Mesendoderm (in vitro differentiated cells): ENCODE measurements around the gene KDM7A.
"Not testable (repeated sequence)": the region's sequence is repeated elsewhere in the genome, so short reads cannot be mapped to it uniquely, and the experiment has no call there.

Source experiments
- DNase-seq: peaks from one replicate; pipeline ENCODE4 v3.0.0; 2013
- H2AK5ac ChIP-seq: 2 replicates; pipeline ENCODE4 v1.6.1; 2013; ENCODE audit warnings: low read length, inconsistent platforms
- H2BK120ac ChIP-seq: 2 replicates; pipeline ENCODE4 v1.6.1; 2013; ENCODE audit warnings: low read depth, mild to moderate bottlenecking, low read length, moderate library complexity, mixed read lengths
- H2BK15ac ChIP-seq: replicated peaks from 2 replicates; pipeline ENCODE4 v1.6.1; 2013; ENCODE audit warnings: low read depth, mild to moderate bottlenecking, moderate library complexity
- H2BK5ac ChIP-seq: 2 replicates; pipeline ENCODE4 v1.6.1; 2013; ENCODE audit warnings: low read length, inconsistent platforms
- H3K18ac ChIP-seq: 2 replicates; pipeline ENCODE4 v1.6.1; 2013; ENCODE audit warnings: mild to moderate bottlenecking, low read length, mixed read lengths
- H3K23ac ChIP-seq: one replicate; pipeline ENCODE4 v1.6.1; 2013; ENCODE audit warnings: low read length
- H3K27ac ChIP-seq: 2 replicates; pipeline ENCODE4 v1.5.1; 2013; ENCODE audit warnings: low read depth, mild to moderate bottlenecking, inconsistent platforms, low read length, moderate library complexity
- H3K27me3 ChIP-seq: 2 replicates; pipeline ENCODE4 v1.6.1; 2013; ENCODE audit warnings: low read length, control low read depth, mild to moderate bottlenecking, inconsistent platforms; ENCODE audit not compliant: insufficient read depth, poor library complexity
- H3K36me3 ChIP-seq: 2 replicates; pipeline ENCODE4 v1.6.1; 2013; ENCODE audit warnings: low read length, inconsistent platforms; ENCODE audit not compliant: control insufficient read depth, insufficient read depth
- H3K4ac ChIP-seq: one replicate; pipeline ENCODE4 v1.6.1; 2013; ENCODE audit warnings: low read depth, mild to moderate bottlenecking, low read length, moderate library complexity
- H3K4me1 ChIP-seq: 2 replicates; pipeline ENCODE4 v1.6.1; 2013; ENCODE audit warnings: low read depth, low read length, inconsistent platforms; ENCODE audit not compliant: control insufficient read depth
- H3K4me2 ChIP-seq: 2 replicates; pipeline ENCODE4 v1.6.1; 2013; ENCODE audit warnings: low read length
- H3K4me3 ChIP-seq: 2 replicates; pipeline ENCODE4 v1.5.1; 2013; ENCODE audit warnings: mild to moderate bottlenecking, low read length
- H3K56ac ChIP-seq: one replicate; pipeline ENCODE4 v1.6.1; 2013; ENCODE audit warnings: low read length
- H3K79me1 ChIP-seq: 2 replicates; pipeline ENCODE4 v1.6.1; 2013; ENCODE audit warnings: low read length, inconsistent platforms
- H3K79me2 ChIP-seq: 2 replicates; pipeline ENCODE4 v1.6.1; 2013; ENCODE audit warnings: mild to moderate bottlenecking, low read length; ENCODE audit not compliant: control insufficient read depth, insufficient read depth
- H3K9ac ChIP-seq: 2 replicates; pipeline ENCODE4 v1.6.1; 2013; ENCODE audit warnings: low read length, inconsistent platforms
- H4K5ac ChIP-seq: one replicate; pipeline ENCODE4 v1.6.1; 2013; ENCODE audit warnings: low read length
- H4K8ac ChIP-seq: one replicate; pipeline ENCODE4 v1.6.1; 2013; ENCODE audit warnings: low read depth, mild to moderate bottlenecking, control low read depth, low read length, moderate library complexity
- WGBS: extraction: QIAGEN DNeasy Blood & Tissue Kit; methylation state at CpG from one replicate; pipeline ENCODE4 v1.1.7; 2013; ENCODE audit warnings: low lambda C conversion rate, missing lambda C conversion rate; ENCODE audit not compliant: insufficient coverage; ENCODE audit errors: extremely low coverage; 5-methylcytosine and 5-hydroxymethylcytosine counted together

Gene KDM7A

DNA sequence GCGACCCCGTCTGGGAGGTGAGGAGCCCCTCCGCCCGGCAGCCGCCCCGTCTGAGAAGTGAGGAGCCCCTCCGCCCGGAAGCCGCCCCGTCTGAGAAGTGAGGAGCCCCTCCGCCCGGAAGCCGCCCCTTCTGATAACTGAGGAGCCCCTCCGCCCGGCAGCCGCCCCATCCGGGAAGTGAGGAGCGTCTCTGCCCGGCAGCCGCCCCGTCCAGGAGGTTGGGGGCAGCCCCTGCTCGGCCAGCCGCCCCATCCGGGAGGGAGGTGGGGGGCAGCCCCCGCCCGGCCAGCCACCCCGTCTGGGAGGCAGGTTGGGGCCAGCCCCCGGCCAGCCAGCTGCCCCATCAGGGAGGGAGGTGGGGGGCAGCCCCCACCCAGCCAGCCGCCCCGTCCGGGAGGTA, 62.0 kb downstream of the KDM7A start:
- H3K23ac ChIP-seq, H2BK15ac ChIP-seq, H3K36me3 ChIP-seq, H2BK120ac ChIP-seq, H4K8ac ChIP-seq, H3K4ac ChIP-seq, H3K18ac ChIP-seq, H2BK5ac ChIP-seq, H4K5ac ChIP-seq, DNase-seq, H3K9ac ChIP-seq, H3K56ac ChIP-seq, H3K27ac ChIP-seq, H2AK5ac ChIP-seq, H3K4me2 ChIP-seq, H3K79me2 ChIP-seq, H3K27me3 ChIP-seq, H3K79me1 ChIP-seq, H3K4me1 ChIP-seq, H3K4me3 ChIP-seq: not testable (repeated sequence)
- WGBS = no CpG with 5 or more reads among the region's 31 CpGs

GRCh38 chr7:140108777-140109176, 68.0 kb downstream of the KDM7A start:
- not testable (repeated sequence) for H3K18ac ChIP-seq, H4K5ac ChIP-seq, DNase-seq, H3K79me2 ChIP-seq, H2BK15ac ChIP-seq, H3K4me3 ChIP-seq, H3K23ac ChIP-seq, H3K4ac ChIP-seq, H4K8ac ChIP-seq, H2BK120ac ChIP-seq, H3K4me1 ChIP-seq, H2AK5ac ChIP-seq, H3K4me2 ChIP-seq, H3K27ac ChIP-seq, H3K36me3 ChIP-seq, H2BK5ac ChIP-seq, H3K79me1 ChIP-seq, H3K9ac ChIP-seq, H3K56ac ChIP-seq, H3K27me3 ChIP-seq
- no CpG with 5 or more reads among the region's 8 CpGs for WGBS

- H3K4me1 ChIP-seq = no peaks in the 10 kb centered on the region
- H3K79me1 ChIP-seq = no peaks in the 10 kb centered on the region
- H3K27me3 ChIP-seq = no peaks in the 10 kb centered on the region
- H3K4ac ChIP-seq = no peak overlapping the region
- no peak overlapping the region for H3K4me3 ChIP-seq
- H3K18ac ChIP-seq = no peak overlapping the region
- no peak overlapping the region for H2AK5ac ChIP-seq
- DNase-seq = no peak
- peaks cover 2% of the 10 kb centered on the region for H3K36me3 ChIP-seq
- H3K79me2 ChIP-seq = no peaks in the 10 kb centered on the region
- no peak overlapping the region for H4K5ac ChIP-seq
- H3K27ac ChIP-seq = no peak overlapping the region
- no peak overlapping the region for H3K9ac ChIP-seq
- H3K23ac ChIP-seq = no peak overlapping the region
- H2BK15ac ChIP-seq = no peak overlapping the region
- H4K8ac ChIP-seq = no peak overlapping the region
- no peak overlapping the region for H3K4me2 ChIP-seq
- no peak overlapping the region for H3K56ac ChIP-seq
- WGBS = no CpG with 5 or more reads among the region's 4 CpGs
- H2BK5ac ChIP-seq = no peak overlapping the region
- H2BK120ac ChIP-seq = no peak overlapping the region
These were observed 80.3 kb downstream of the KDM7A start for GRCh38 chr7:140096459-140096858.

DNA sequence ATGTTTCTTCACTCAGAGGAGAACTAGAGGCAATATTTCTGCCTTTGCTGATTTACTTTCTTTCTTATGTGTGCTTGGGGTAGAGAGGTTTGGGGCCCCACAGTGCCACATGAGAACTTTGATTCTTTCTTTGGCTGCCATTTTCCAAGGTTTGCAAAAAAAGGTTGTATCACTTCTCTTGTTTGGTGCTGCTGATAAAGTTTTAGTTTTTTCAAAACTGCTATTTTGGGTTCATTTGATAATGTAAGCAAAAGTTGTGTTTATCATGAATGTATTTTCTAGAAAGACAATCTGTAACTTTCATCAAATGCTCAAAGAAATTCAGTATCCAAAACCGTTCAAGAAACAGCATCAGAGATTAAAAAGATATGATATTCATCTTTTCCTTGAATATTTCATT, 83.4 kb downstream of the KDM7A start:
- H3K79me2 ChIP-seq = no peaks in the 10 kb centered on the region
- no peak overlapping the region for H2AK5ac ChIP-seq
- H3K4me1 ChIP-seq = no peaks in the 10 kb centered on the region
- H2BK5ac ChIP-seq = no peak overlapping the region
- no CpG with 5 or more reads among the region's 1 CpG for WGBS
- no peaks in the 10 kb centered on the region for H3K27me3 ChIP-seq
- H3K27ac ChIP-seq = no peak overlapping the region
- no peak overlapping the region for H3K56ac ChIP-seq
- H3K4me2 ChIP-seq = no peak overlapping the region
- no peak overlapping the region for H4K5ac ChIP-seq
- no peak for DNase-seq
- H3K4ac ChIP-seq = no peak overlapping the region
- H2BK15ac ChIP-seq = no peak overlapping the region
- no peaks in the 10 kb centered on the region for H3K79me1 ChIP-seq
- no peak overlapping the region for H3K4me3 ChIP-seq
- H3K9ac ChIP-seq = no peak overlapping the region
- no peak overlapping the region for H4K8ac ChIP-seq
- no peak overlapping the region for H3K23ac ChIP-seq
- no peak overlapping the region for H2BK120ac ChIP-seq
- no peak overlapping the region for H3K18ac ChIP-seq
- peaks cover 4% of the 10 kb centered on the region for H3K36me3 ChIP-seq

DNA sequence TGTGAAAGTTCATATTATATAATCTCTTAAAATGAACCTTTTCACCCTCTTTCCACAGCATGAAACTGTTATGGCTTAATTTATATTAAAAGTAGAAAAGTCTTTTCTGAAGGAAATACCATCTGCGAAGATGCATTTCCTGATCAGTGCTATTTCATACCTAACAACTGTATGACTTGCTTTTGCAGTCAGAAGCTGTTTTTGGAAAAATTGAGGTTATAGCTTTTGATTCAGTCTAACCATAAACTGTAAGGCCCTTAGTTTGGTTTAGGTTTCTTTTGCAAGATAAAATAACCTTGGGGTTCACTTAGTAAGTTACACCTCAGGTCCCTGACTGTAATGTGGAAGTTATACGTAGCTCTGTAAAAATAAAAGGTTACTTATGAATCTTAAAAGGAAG, 91.3 kb downstream of the KDM7A start:
- H2AK5ac ChIP-seq = no peak overlapping the region
- H4K8ac ChIP-seq = no peak overlapping the region
- no peaks in the 10 kb centered on the region for H3K79me2 ChIP-seq
- H3K27me3 ChIP-seq = no peaks in the 10 kb centered on the region
- no peak overlapping the region for H3K27ac ChIP-seq
- no peak overlapping the region for H3K56ac ChIP-seq
- DNase-seq = no peak
- no peak overlapping the region for H3K4me2 ChIP-seq
- no peaks in the 10 kb centered on the region for H3K36me3 ChIP-seq
- no peak overlapping the region for H2BK120ac ChIP-seq
- no peak overlapping the region for H3K4me3 ChIP-seq
- no peak overlapping the region for H3K23ac ChIP-seq
- H2BK5ac ChIP-seq = no peak overlapping the region
- no peak overlapping the region for H3K9ac ChIP-seq
- no peaks in the 10 kb centered on the region for H3K79me1 ChIP-seq
- H3K4me1 ChIP-seq = peaks cover 3% of the 10 kb centered on the region
- H3K4ac ChIP-seq = no peak overlapping the region
- no peak overlapping the region for H3K18ac ChIP-seq
- WGBS = no CpG with 5 or more reads among the region's 2 CpGs
- H2BK15ac ChIP-seq = no peak overlapping the region
- H4K5ac ChIP-seq = no peak overlapping the region

GRCh38 chr7:140084972-140085371, 91.8 kb downstream of the KDM7A start:
- Histone ChIP-seq H3K4ac (no peak overlapping the region), H3K36me3 (no peaks in the 10 kb centered on the region), H3K27ac (no peak overlapping the region), H3K4me1 (peaks cover 3% of the 10 kb centered on the region), H2BK120ac (no peak overlapping the region), H4K5ac (no peak overlapping the region), H2AK5ac (no peak overlapping the region), H2BK5ac (no peak overlapping the region), H3K18ac (no peak overlapping the region), H3K56ac (no peak overlapping the region), H3K4me2 (no peak overlapping the region), H3K27me3 (no peaks in the 10 kb centered on the region), H3K79me2 (no peaks in the 10 kb centered on the region), H3K9ac (no peak overlapping the region), H3K4me3 (no peak overlapping the region), H4K8ac (no peak overlapping the region), H3K23ac (no peak overlapping the region), H2BK15ac (no peak overlapping the region), H3K79me1 (no peaks in the 10 kb centered on the region)
- WGBS = no CpG with 5 or more reads among the region's 8 CpGs
- DNase-seq = no peak
